GM12874 (cell line): ENCODE results near the gene PLK5.

Experiments used
- TF ChIP-seq, protein P1 (sequence below): IDR thresholded peaks from 2 replicates; pipeline ENCODE4 v1.5.1; 2011; ENCODE audit warnings: low read depth, mild to moderate bottlenecking, control low read depth, low read length, moderate library complexity; ENCODE audit not compliant: insufficient read depth

PLK5 gene

DNA sequence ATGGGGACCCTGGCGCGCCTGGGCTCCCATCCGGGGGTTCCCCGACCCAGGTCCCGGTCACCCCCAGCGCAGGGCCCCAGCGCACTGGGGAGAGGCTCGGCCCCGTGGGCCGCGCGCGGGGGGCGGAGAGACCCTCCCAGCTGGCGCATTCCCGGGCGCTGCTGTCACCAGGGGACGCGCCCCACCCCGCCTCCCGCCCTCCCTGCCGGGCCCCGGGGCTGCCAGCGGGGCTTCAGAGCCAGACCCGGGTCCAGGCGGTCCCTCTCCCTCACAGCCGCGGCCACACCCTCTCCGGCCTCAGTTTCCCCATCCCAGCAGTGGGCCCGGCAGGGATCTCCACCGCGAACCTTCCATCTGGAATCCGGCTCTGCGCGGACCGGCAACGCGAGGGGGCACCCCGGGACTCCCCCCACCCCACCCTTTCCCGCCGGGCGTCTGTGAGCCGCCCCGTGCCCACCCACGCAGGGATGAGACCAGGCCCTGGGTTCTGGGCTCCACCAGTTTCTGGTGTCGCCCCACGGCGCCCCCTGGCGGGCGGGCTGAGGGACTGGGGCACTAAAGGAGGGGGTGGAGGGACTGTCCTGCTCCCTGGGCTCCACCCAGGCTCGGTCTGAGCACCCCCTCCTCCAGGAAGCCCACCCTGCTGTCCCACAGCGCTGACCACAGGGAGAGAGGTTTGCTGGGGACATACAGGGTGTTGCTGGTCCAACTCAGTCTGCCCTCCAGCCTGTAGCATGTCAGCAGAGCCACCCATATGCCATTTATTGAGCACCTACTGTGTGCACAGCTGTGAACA lies 10.2 kb upstream of the PLK5 start:
- TF ChIP-seq, protein P1, sequence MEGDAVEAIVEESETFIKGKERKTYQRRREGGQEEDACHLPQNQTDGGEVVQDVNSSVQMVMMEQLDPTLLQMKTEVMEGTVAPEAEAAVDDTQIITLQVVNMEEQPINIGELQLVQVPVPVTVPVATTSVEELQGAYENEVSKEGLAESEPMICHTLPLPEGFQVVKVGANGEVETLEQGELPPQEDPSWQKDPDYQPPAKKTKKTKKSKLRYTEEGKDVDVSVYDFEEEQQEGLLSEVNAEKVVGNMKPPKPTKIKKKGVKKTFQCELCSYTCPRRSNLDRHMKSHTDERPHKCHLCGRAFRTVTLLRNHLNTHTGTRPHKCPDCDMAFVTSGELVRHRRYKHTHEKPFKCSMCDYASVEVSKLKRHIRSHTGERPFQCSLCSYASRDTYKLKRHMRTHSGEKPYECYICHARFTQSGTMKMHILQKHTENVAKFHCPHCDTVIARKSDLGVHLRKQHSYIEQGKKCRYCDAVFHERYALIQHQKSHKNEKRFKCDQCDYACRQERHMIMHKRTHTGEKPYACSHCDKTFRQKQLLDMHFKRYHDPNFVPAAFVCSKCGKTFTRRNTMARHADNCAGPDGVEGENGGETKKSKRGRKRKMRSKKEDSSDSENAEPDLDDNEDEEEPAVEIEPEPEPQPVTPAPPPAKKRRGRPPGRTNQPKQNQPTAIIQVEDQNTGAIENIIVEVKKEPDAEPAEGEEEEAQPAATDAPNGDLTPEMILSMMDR, result peak; percentile 79

- TF ChIP-seq, protein P1, result no peak
Observed at GRCh38 chr19:1514295-1514661, 9.6 kb upstream of the PLK5 start.

DNA sequence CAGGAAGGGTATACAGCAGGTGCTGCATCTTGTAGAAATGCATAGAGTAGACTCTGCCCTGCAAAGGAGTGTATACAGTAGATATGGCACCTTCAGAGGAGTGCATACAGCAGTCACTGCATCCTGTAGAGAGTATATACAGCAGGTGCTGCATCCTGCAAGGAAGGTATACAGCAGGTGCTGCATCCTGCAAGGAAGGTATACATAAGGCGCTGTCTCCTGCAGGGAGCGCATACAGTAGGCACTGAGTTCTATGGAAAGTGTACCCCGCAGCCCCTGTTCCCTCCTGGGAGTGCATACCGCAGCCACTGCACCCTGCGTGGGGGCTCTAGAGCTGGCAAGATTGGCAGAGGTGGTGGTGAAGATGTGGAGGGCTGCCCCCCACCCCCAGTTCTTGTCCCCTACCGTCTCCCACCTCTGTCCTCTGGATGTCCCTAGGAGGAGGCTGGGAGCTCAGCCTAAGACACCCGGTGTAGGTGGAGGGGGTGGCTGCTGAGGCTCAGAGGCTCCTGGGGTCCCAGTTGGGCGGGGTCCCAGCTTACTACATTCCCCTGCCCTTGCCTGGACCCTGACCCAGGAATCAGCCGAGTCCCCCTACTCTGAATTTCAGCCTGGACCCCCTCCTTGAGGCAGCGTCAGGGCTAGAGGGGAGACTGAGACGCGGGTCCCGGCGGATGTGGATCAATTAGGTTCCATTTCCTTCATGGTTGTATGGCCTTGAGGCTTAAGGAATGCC lies 8.7 kb upstream of the PLK5 start:
- TF ChIP-seq, protein P1, result no peak

GRCh38 chr19:1516395-1516753 lies 7.5 kb upstream of the PLK5 start:
- TF ChIP-seq, protein P1, result no peak

DNA sequence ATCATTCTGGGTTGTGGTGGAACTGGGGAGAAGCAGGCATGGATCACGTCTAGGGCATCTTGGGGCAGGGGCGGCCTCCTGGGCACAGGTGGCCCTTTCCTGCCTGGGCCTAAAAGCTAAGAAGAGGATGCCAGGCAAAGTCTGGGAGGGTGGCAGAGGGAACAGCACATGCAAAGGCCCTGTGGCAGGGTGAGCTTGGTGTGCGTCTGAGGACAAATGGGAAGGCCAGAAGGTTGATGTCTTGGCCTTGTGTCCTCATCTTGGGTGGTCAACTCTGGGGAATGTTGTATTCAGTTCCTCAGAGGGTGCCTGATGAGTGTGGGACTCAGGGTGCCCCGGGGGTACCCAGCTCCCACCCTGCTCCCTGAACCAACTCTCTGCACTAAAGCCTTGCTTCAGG lies 5.4 kb upstream of the PLK5 start:
- TF ChIP-seq, protein P1, result no peak

- TF ChIP-seq, protein P1, result no peak
Observed at GRCh38 chr19:1520203-1520780, 3.6 kb upstream of the PLK5 start.

GRCh38 chr19:1521636-1522035 lies 2.2 kb upstream of the PLK5 start:
- TF ChIP-seq, protein P1, result no peak
